ENCODE measurements around the gene E4F1. TPM values are rescaled to one million over a fixed set of nuclear protein-coding genes. Genes with fewer than 3 reads are reported as not detected.

The E4F1 gene
- total RNA-seq, 1 experiment from 2014 or later = 34.4 TPM

DNA sequence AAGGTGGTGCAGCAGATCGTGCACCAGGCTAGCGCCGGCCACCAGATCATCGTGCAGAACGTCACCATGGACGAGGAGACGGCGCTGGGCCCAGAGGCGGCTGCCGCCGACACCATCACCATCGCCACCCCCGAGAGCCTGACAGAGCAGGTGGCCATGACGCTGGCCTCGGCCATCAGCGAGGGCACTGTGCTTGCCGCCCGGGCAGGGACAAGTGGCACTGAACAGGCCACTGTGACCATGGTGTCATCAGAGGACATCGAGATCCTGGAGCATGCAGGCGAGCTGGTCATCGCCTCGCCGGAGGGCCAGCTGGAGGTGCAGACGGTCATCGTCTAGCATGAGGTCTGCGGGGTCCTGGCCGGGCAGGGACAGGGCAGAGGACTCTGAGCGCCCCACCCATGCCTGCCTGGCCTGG is 11.9 kb downstream of the E4F1 start:
- Mint-ChIP-seq H3K4me3 (no peak overlapping the region), H3K27me3 (ENCODE audit: low read depth) (peaks cover 16% of the 10 kb centered on the region), H3K36me3 (no peaks in the 10 kb centered on the region), H3K4me1 (no peaks in the 10 kb centered on the region), H3K9me3 (no peaks in the 10 kb centered on the region), H3K27ac (no peak overlapping the region)
- no peak for ATAC-seq
- no peak for TF ChIP-seq JUN (CRISPR knock-in tag; IDR thresholded peaks at IDR 0.05)
- TF ChIP-seq FOXP1 (CRISPR knock-in tag; IDR thresholded peaks at IDR 0.05; ENCODE audit: borderline replicate concordance) = 0 out of 2 replicates have a peak, but pooled peaks have one; percentile 39
- no peak for DNase-seq (ENCODE audit: low spot score)
- ChIA-PET POLR2A (interaction anchor here (2.5 to 4.1 kb wide), 2 partner anchors 17 to 21 kb away, joined by 8 to 28 read pairs; partner anchors contain the start of genes ECI1 and PGP), CTCF (interaction anchor here (4.5 kb wide), 1 partner anchor 40 kb away, joined by 51 read pairs; the partner anchor contains the start of gene CASKIN1)

DNA sequence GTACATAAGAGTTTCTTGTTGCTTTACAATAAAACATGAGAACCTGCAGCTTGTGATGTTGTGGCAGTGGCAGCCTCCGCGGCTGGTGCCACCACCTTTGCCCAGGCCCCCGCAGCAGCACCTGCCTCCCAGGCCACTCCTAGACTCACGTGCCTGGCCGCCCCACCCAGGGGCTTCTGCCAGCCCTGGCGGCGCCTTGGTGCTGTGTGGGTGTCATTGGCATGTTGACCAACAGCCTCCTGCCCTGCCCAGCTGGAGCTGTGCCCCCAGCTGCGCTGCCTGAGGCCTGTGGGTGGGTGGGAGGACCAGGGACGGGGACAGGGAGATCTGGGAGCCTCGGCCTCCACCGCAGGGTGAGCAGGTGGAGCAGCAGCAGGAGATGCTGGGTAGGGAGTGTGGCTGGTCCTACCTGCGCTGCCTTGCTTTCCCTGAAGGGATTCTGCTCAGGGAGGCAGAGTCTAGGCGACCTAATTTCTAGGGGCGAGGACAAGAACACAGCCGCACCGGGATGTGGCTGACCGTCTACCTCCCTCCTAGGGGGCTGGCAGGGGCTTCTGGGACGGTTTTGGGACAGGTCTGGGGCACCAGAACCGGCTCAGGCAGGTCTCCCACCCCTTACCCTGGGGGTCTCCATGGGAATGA is 12.4 kb downstream of the E4F1 start:
- ChIA-PET POLR2A (interaction anchor here (1.0 to 4.1 kb wide), 3 partner anchors 16 to 28 kb away, joined by 4 to 28 read pairs (median 8); partner anchors contain the start of genes ECI1 and PGP), CTCF (interaction anchor here (1.0 to 4.5 kb wide), 7 partner anchors 16 to 265 kb away, joined by 3 to 51 read pairs (median 5); partner anchors contain the start of genes CASKIN1, ECI1 and PGP)
- Mint-ChIP-seq H3K36me3 (no peaks in the 10 kb centered on the region), H3K4me1 (no peaks in the 10 kb centered on the region), H3K27me3 (ENCODE audit: low read depth) (peaks cover 16% of the 10 kb centered on the region), H3K4me3 (peak overlapping the region; percentile 47; the same call in 1 of the 2 replicates), H3K27ac (no peak overlapping the region), H3K9me3 (no peaks in the 10 kb centered on the region)
- DNase-seq (ENCODE audit: low spot score) (no peak), ATAC-seq (no peak)
- TF ChIP-seq, protein P1, sequence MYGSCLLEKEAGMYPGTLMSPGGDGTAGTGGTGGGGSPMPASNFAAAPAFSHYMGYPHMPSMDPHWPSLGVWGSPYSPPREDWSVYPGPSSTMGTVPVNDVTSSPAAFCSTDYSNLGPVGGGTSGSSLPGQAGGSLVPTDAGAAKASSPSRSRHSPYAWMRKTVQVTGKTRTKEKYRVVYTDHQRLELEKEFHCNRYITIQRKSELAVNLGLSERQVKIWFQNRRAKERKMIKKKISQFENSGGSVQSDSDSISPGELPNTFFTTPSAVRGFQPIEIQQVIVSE (CRISPR knock-in tag; IDR thresholded peaks at IDR 0.05; ENCODE audit: borderline replicate concordance) = no peak
- TF ChIP-seq SMAD3 (CRISPR knock-in tag; IDR thresholded peaks at IDR 0.05; ENCODE audit: borderline replicate concordance) = no peak
- TF ChIP-seq NFATC4 (CRISPR knock-in tag; IDR thresholded peaks at IDR 0.05) = no peak
- TF ChIP-seq, protein P2, sequence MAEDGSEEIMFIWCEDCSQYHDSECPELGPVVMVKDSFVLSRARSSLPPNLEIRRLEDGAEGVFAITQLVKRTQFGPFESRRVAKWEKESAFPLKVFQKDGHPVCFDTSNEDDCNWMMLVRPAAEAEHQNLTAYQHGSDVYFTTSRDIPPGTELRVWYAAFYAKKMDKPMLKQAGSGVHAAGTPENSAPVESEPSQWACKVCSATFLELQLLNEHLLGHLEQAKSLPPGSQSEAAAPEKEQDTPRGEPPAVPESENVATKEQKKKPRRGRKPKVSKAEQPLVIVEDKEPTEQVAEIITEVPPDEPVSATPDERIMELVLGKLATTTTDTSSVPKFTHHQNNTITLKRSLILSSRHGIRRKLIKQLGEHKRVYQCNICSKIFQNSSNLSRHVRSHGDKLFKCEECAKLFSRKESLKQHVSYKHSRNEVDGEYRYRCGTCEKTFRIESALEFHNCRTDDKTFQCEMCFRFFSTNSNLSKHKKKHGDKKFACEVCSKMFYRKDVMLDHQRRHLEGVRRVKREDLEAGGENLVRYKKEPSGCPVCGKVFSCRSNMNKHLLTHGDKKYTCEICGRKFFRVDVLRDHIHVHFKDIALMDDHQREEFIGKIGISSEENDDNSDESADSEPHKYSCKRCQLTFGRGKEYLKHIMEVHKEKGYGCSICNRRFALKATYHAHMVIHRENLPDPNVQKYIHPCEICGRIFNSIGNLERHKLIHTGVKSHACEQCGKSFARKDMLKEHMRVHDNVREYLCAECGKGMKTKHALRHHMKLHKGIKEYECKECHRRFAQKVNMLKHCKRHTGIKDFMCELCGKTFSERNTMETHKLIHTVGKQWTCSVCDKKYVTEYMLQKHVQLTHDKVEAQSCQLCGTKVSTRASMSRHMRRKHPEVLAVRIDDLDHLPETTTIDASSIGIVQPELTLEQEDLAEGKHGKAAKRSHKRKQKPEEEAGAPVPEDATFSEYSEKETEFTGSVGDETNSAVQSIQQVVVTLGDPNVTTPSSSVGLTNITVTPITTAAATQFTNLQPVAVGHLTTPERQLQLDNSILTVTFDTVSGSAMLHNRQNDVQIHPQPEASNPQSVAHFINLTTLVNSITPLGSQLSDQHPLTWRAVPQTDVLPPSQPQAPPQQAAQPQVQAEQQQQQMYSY (CRISPR knock-in tag; IDR thresholded peaks at IDR 0.05) = no peak
- TF ChIP-seq, protein P3, sequence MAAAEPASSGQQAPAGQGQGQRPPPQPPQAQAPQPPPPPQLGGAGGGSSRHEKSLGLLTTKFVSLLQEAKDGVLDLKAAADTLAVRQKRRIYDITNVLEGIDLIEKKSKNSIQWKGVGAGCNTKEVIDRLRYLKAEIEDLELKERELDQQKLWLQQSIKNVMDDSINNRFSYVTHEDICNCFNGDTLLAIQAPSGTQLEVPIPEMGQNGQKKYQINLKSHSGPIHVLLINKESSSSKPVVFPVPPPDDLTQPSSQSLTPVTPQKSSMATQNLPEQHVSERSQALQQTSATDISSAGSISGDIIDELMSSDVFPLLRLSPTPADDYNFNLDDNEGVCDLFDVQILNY (CRISPR knock-in tag; IDR thresholded peaks at IDR 0.05) = no peak
- TF ChIP-seq NR3C1 (CRISPR knock-in tag; conservative IDR thresholded peaks at IDR 0.05; ENCODE audit: low read depth) = no peak
- TF ChIP-seq, protein P4, sequence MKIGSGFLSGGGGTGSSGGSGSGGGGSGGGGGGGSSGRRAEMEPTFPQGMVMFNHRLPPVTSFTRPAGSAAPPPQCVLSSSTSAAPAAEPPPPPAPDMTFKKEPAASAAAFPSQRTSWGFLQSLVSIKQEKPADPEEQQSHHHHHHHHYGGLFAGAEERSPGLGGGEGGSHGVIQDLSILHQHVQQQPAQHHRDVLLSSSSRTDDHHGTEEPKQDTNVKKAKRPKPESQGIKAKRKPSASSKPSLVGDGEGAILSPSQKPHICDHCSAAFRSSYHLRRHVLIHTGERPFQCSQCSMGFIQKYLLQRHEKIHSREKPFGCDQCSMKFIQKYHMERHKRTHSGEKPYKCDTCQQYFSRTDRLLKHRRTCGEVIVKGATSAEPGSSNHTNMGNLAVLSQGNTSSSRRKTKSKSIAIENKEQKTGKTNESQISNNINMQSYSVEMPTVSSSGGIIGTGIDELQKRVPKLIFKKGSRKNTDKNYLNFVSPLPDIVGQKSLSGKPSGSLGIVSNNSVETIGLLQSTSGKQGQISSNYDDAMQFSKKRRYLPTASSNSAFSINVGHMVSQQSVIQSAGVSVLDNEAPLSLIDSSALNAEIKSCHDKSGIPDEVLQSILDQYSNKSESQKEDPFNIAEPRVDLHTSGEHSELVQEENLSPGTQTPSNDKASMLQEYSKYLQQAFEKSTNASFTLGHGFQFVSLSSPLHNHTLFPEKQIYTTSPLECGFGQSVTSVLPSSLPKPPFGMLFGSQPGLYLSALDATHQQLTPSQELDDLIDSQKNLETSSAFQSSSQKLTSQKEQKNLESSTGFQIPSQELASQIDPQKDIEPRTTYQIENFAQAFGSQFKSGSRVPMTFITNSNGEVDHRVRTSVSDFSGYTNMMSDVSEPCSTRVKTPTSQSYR (CRISPR knock-in tag; IDR thresholded peaks at IDR 0.05) = no peak
- TF ChIP-seq SMAD4 (CRISPR knock-in tag; IDR thresholded peaks at IDR 0.05) = no peak
- no peak for TF ChIP-seq ELF4 (CRISPR knock-in tag; IDR thresholded peaks at IDR 0.05; ENCODE audit: low read depth)
- TF ChIP-seq NR2C2 (CRISPR knock-in tag; IDR thresholded peaks at IDR 0.05) = no peak
- TF ChIP-seq SOX15 (CRISPR knock-in tag; IDR thresholded peaks at IDR 0.05) = no peak
- TF ChIP-seq, protein P5, sequence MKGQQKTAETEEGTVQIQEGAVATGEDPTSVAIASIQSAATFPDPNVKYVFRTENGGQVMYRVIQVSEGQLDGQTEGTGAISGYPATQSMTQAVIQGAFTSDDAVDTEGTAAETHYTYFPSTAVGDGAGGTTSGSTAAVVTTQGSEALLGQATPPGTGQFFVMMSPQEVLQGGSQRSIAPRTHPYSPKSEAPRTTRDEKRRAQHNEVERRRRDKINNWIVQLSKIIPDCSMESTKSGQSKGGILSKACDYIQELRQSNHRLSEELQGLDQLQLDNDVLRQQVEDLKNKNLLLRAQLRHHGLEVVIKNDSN (CRISPR knock-in tag; IDR thresholded peaks at IDR 0.05) = no peak
- TF ChIP-seq, protein P6, sequence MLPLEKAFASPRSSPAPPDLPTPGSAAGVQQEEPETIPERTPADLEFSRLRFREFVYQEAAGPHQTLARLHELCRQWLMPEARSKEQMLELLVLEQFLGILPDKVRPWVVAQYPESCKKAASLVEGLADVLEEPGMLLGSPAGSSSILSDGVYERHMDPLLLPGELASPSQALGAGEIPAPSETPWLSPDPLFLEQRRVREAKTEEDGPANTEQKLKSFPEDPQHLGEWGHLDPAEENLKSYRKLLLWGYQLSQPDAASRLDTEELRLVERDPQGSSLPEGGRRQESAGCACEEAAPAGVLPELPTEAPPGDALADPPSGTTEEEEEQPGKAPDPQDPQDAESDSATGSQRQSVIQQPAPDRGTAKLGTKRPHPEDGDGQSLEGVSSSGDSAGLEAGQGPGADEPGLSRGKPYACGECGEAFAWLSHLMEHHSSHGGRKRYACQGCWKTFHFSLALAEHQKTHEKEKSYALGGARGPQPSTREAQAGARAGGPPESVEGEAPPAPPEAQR (CRISPR knock-in tag; IDR thresholded peaks at IDR 0.05) = no peak
- no peak for TF ChIP-seq TCF7 (CRISPR knock-in tag; IDR thresholded peaks at IDR 0.05; ENCODE audit: low read depth)
- TF ChIP-seq GTF2I (CRISPR knock-in tag; conservative IDR thresholded peaks at IDR 0.05) = no peak
- TF ChIP-seq, protein P7, sequence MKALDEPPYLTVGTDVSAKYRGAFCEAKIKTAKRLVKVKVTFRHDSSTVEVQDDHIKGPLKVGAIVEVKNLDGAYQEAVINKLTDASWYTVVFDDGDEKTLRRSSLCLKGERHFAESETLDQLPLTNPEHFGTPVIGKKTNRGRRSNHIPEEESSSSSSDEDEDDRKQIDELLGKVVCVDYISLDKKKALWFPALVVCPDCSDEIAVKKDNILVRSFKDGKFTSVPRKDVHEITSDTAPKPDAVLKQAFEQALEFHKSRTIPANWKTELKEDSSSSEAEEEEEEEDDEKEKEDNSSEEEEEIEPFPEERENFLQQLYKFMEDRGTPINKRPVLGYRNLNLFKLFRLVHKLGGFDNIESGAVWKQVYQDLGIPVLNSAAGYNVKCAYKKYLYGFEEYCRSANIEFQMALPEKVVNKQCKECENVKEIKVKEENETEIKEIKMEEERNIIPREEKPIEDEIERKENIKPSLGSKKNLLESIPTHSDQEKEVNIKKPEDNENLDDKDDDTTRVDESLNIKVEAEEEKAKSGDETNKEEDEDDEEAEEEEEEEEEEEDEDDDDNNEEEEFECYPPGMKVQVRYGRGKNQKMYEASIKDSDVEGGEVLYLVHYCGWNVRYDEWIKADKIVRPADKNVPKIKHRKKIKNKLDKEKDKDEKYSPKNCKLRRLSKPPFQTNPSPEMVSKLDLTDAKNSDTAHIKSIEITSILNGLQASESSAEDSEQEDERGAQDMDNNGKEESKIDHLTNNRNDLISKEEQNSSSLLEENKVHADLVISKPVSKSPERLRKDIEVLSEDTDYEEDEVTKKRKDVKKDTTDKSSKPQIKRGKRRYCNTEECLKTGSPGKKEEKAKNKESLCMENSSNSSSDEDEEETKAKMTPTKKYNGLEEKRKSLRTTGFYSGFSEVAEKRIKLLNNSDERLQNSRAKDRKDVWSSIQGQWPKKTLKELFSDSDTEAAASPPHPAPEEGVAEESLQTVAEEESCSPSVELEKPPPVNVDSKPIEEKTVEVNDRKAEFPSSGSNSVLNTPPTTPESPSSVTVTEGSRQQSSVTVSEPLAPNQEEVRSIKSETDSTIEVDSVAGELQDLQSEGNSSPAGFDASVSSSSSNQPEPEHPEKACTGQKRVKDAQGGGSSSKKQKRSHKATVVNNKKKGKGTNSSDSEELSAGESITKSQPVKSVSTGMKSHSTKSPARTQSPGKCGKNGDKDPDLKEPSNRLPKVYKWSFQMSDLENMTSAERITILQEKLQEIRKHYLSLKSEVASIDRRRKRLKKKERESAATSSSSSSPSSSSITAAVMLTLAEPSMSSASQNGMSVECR (CRISPR knock-in tag; IDR thresholded peaks at IDR 0.05; ENCODE audit: borderline replicate concordance) = no peak
